Mononuclear cell (primary cell): ENCODE data around the gene GPR146. TPM values are rescaled to one million over a fixed set of nuclear protein-coding genes. Genes with fewer than 3 reads are reported as not detected.
A peak's percentile ranks its signal among the peaks of the same experiment; 100 is the strongest.

Experiments
- H3K27me3 ChIP-seq: 2 replicates; pipeline ENCODE4 v1.6.0; 2011; ENCODE audit warnings: low read length, control low read depth; ENCODE audit not compliant: insufficient read depth
- H3K4me1 ChIP-seq: 2 replicates; pipeline ENCODE4 v1.5.1; 2011; ENCODE audit warnings: mild to moderate bottlenecking, low read length, control low read depth; ENCODE audit not compliant: insufficient read depth
- H3K4me3 ChIP-seq: 2 replicates; pipeline ENCODE4 v1.5.1; 2011; ENCODE audit warnings: mild to moderate bottlenecking, low read length, moderate library complexity
- H3K9me3 ChIP-seq: 2 replicates; pipeline ENCODE4 v1.5.1; 2011; ENCODE audit warnings: low read depth, mild to moderate bottlenecking, control low read depth, low read length
- total RNA-seq: library from RNA; depleted of rRNA; stranded (reverse); fragments of >200 nt; gene quantifications from one replicate; pipeline ENCODE4 v1.2.3, GENCODE V29; 2012

Gene GPR146
- total RNA-seq, 1 donor, result 4.3 TPM

GRCh38 chr7:1079546-1079945 is 35.2 kb downstream of the GPR146 start:
- Histone ChIP-seq H3K4me1 (no peaks in the 10 kb centered on the region), H3K27me3 (no peaks in the 10 kb centered on the region), H3K9me3 (no peaks in the 10 kb centered on the region), H3K4me3 (no peak overlapping the region)

GRCh38 chr7:1080252-1080920 is 36.0 kb downstream of the GPR146 start:
- no peaks in the 10 kb centered on the region for H3K27me3 ChIP-seq
- no peaks in the 10 kb centered on the region for H3K4me1 ChIP-seq
- no peak overlapping the region for H3K4me3 ChIP-seq
- no peaks in the 10 kb centered on the region for H3K9me3 ChIP-seq

- H3K9me3 ChIP-seq, result no peaks in the 10 kb centered on the region
- no peaks in the 10 kb centered on the region for H3K27me3 ChIP-seq
- H3K4me1 ChIP-seq, result no peaks in the 10 kb centered on the region
- no peak overlapping the region for H3K4me3 ChIP-seq
Measured at GRCh38 chr7:1080921-1081255, 36.5 kb downstream of the GPR146 start.

- Histone ChIP-seq H3K27me3 (no peaks in the 10 kb centered on the region), H3K4me1 (peaks cover under 1% of the 10 kb centered on the region), H3K4me3 (no peak overlapping the region), H3K9me3 (no peaks in the 10 kb centered on the region)
Measured at GRCh38 chr7:1081336-1081735, 37.0 kb downstream of the GPR146 start.

- no peaks in the 10 kb centered on the region for H3K27me3 ChIP-seq
- no peaks in the 10 kb centered on the region for H3K9me3 ChIP-seq
- no peak overlapping the region for H3K4me3 ChIP-seq
- peaks cover 7% of the 10 kb centered on the region for H3K4me1 ChIP-seq
Measured at GRCh38 chr7:1081931-1082401, 37.6 kb downstream of the GPR146 start.

GRCh38 chr7:1083729-1084657 is 39.6 kb downstream of the GPR146 start:
- Histone ChIP-seq H3K9me3 (no peaks in the 10 kb centered on the region), H3K4me3 (no peak overlapping the region), H3K27me3 (no peaks in the 10 kb centered on the region), H3K4me1 (peaks cover 13% of the 10 kb centered on the region)

- Histone ChIP-seq H3K27me3 (no peaks in the 10 kb centered on the region), H3K9me3 (no peaks in the 10 kb centered on the region), H3K4me3 (no peak overlapping the region), H3K4me1 (peaks cover 15% of the 10 kb centered on the region)
Measured at GRCh38 chr7:1085266-1085665, 40.9 kb downstream of the GPR146 start.

GRCh38 chr7:1085910-1086421 is 41.6 kb downstream of the GPR146 start:
- no peaks in the 10 kb centered on the region for H3K27me3 ChIP-seq
- peaks cover 17% of the 10 kb centered on the region for H3K4me1 ChIP-seq
- no peaks in the 10 kb centered on the region for H3K9me3 ChIP-seq
- H3K4me3 ChIP-seq, result no peak overlapping the region

- Histone ChIP-seq H3K4me1 (peaks cover 17% of the 10 kb centered on the region), H3K27me3 (no peaks in the 10 kb centered on the region), H3K9me3 (no peaks in the 10 kb centered on the region), H3K4me3 (peak overlapping the region; percentile 12)
Measured at GRCh38 chr7:1086588-1087464, 42.5 kb downstream of the GPR146 start.

- Histone ChIP-seq H3K27me3 (no peaks in the 10 kb centered on the region), H3K9me3 (no peaks in the 10 kb centered on the region), H3K4me3 (no peak overlapping the region), H3K4me1 (peaks cover 17% of the 10 kb centered on the region)
Measured at GRCh38 chr7:1087465-1087814, 43.1 kb downstream of the GPR146 start.

- Histone ChIP-seq H3K4me3 (peak within 1 kb of the TSS; percentile 12), H3K4me1 (peaks cover 17% of the 10 kb centered on the region), H3K9me3 (no peaks in the 10 kb centered on the region), H3K27me3 (no peaks in the 10 kb centered on the region)
Measured at GRCh38 chr7:1087952-1088920, 43.9 kb downstream of the GPR146 start, which contains the start of gene GPER1. GPER1 (plus strand) TSS chr7:1088113; CDS start chr7:1091729, 3,616 bp downstream.

- H3K9me3 ChIP-seq, result no peaks in the 10 kb centered on the region
- peaks cover 17% of the 10 kb centered on the region for H3K4me1 ChIP-seq
- no peaks in the 10 kb centered on the region for H3K27me3 ChIP-seq
- no peak overlapping the region for H3K4me3 ChIP-seq
Measured at GRCh38 chr7:1090236-1090635, 45.9 kb downstream of the GPR146 start.

- Histone ChIP-seq H3K9me3 (no peaks in the 10 kb centered on the region), H3K4me3 (no peak overlapping the region), H3K27me3 (no peaks in the 10 kb centered on the region), H3K4me1 (peaks cover 17% of the 10 kb centered on the region)
Measured at GRCh38 chr7:1090686-1091643, 46.6 kb downstream of the GPR146 start.
